HCT116 (cell line): ENCODE results near the gene DPP6. TPM values are rescaled to one million over a fixed set of nuclear protein-coding genes. Genes with fewer than 3 reads are reported as not detected.

Source experiments
- ATAC-seq: fragments of 200-7000 bp; cut with Tn5 transposase; 2 replicates; pipeline ENCODE4 v1.9.1; 2020; ENCODE audit warnings: mild to moderate bottlenecking, moderate library complexity
- BruUV-seq: library from RNA; stranded (reverse); fragments of 400-500 nt; replicated peaks from 2 replicates; lab custom pipeline; 2021; lab: Mats Ljungman, UMichigan
- CTCF ChIA-PET: fragments of 300-600 bp; sonication (Branson Sonifier 250); formaldehyde crosslinking; loops from one replicate; lab custom pipeline; 2021; ENCODE audit warnings: antibody characterized with exemption; lab: Charles Lee
- POLR2A ChIA-PET: fragments of 300-600, 350-600 bp; sonication (Branson Sonifier 250); formaldehyde crosslinking; loops from one replicate; lab custom pipeline; 2021; ENCODE audit warnings: antibody characterized with exemption; lab: Charles Lee
- RAD21 ChIA-PET, 2 experiments: fragments of 300-600 bp; sonication (Branson Sonifier 250); formaldehyde crosslinking; loops; one replicate each; lab custom pipeline; 2023; ENCODE audit warnings: low total read pairs in 2 of 2; ENCODE audit not compliant: uncharacterized antibody in 2 of 2, unreplicated experiment in 2 of 2, low non-redundant PET in 1 of 2; lab: Charles Lee
- DNase-seq: peaks from one replicate; pipeline ENCODE4 v3.0.0-alpha.2; 2010; ENCODE audit warnings: low read depth, low spot score
- H2AFZ ChIP-seq: fragments of 200-600 bp; shearing (Covaris generic), sonication (generic); 2 replicates; pipeline ENCODE4 v1.6.1; 2017; ENCODE audit warnings: low read depth, mixed run types, mixed read lengths, antibody characterized with exemption, low read length; ENCODE audit not compliant: poor library complexity, severe bottlenecking
- H3K27ac ChIP-seq: 2 replicates; pipeline ENCODE4 v1.5.1; 2012; ENCODE audit warnings: low read depth, low read length
- H3K27me3 ChIP-seq: fragments of 200-600 bp; sonication (generic); 2 replicates; pipeline ENCODE4 v1.6.1; 2016; ENCODE audit warnings: mixed run types, low read length, mixed read lengths; ENCODE audit not compliant: insufficient read depth
- H3K36me3 ChIP-seq, 2 experiments: fragments of 200-500 bp in 1 of 2; fragments of 200-600 bp in 1 of 2; sonication (Bioruptor generic) in 1 of 2; sonication (generic) in 1 of 2; 2 replicates each; pipeline versions ENCODE4 v1.5.1 to v1.6.1; 2014 to 2016; ENCODE audit warnings: low read length in 2 of 2, inconsistent platforms in 1 of 2, mixed read lengths in 1 of 2, mixed run types in 1 of 2; ENCODE audit not compliant: insufficient read depth in 2 of 2, control insufficient read depth in 1 of 2
- H3K4me1 ChIP-seq, 2 experiments: fragments of 200-600 bp in 1 of 2; sonication (generic) in 1 of 2; 2 replicates each; pipeline versions ENCODE4 v1.5.1 to v1.6.1; 2012 to 2017; ENCODE audit warnings: low read length in 2 of 2, inconsistent platforms in 1 of 2, mild to moderate bottlenecking in 1 of 2, mixed read lengths in 1 of 2, mixed run types in 1 of 2, moderate library complexity in 1 of 2; ENCODE audit not compliant: insufficient read depth in 2 of 2, control insufficient read depth in 1 of 2
- H3K4me2 ChIP-seq: fragments of 200-600 bp; sonication (generic); 2 replicates; pipeline ENCODE4 v1.6.1; 2017; ENCODE audit warnings: mixed run types, low read length, mixed read lengths
- H3K4me3 ChIP-seq, 2 experiments: fragments of 200-600 bp in 1 of 2; sonication (generic) in 1 of 2; replicated peaks in 1 of 2; 2 replicates each; pipeline ENCODE4 v1.5.1; 2011 to 2016; ENCODE audit warnings: low read length in 2 of 2, control low read depth in 1 of 2, low read depth in 1 of 2, mild to moderate bottlenecking in 1 of 2, mixed read lengths in 1 of 2, mixed run types in 1 of 2
- H3K79me2 ChIP-seq: fragments of 200-600 bp; sonication (generic); 2 replicates; pipeline ENCODE4 v1.6.1; 2017; ENCODE audit warnings: mild to moderate bottlenecking, mixed run types, low read length, moderate library complexity, mixed read lengths; ENCODE audit not compliant: insufficient read depth
- H3K9ac ChIP-seq: fragments of 200-600 bp; sonication (generic); 2 replicates; pipeline ENCODE4 v1.6.1; 2016; ENCODE audit warnings: low read length, mixed read lengths
- H3K9me2 ChIP-seq: fragments of 200-600 bp; sonication (generic), shearing (Covaris generic); 2 replicates; pipeline ENCODE4 v1.6.1; 2017; ENCODE audit warnings: mixed run types, mild to moderate bottlenecking, moderate library complexity; ENCODE audit not compliant: insufficient read depth
- H3K9me3 ChIP-seq, 2 experiments: fragments of 200-500 bp in 1 of 2; fragments of 200-600 bp in 1 of 2; sonication (Bioruptor generic) in 1 of 2; sonication (generic) in 1 of 2; 2 replicates each; pipeline ENCODE4 v1.6.1; 2014 to 2017; ENCODE audit warnings: low read length in 2 of 2, mixed read lengths in 2 of 2, inconsistent platforms in 1 of 2, low read depth in 1 of 2, mild to moderate bottlenecking in 1 of 2, mixed run types in 1 of 2, moderate library complexity in 1 of 2; ENCODE audit not compliant: control insufficient read depth in 1 of 2, insufficient read depth in 1 of 2
- H4K20me1 ChIP-seq: fragments of 200-600 bp; sonication (generic), shearing (Covaris generic); 2 replicates; pipeline ENCODE4 v1.6.1; 2017; ENCODE audit warnings: mixed run types, mild to moderate bottlenecking, moderate library complexity; ENCODE audit not compliant: insufficient read depth
- CBX3 ChIP-seq: IDR thresholded peaks from 2 replicates; pipeline ENCODE4 v1.6.1; 2012; ENCODE audit warnings: low read depth
- CEBPB ChIP-seq: IDR thresholded peaks from 2 replicates; pipeline ENCODE4 v1.6.1; 2012; ENCODE audit warnings: low read depth
- CTCF ChIP-seq, 3 experiments: fragments of 200-600 bp in 1 of 3; sonication (generic) in 1 of 3; IDR thresholded peaks in 2 of 3; conservative IDR thresholded peaks in 1 of 3; 2 replicates each; pipeline ENCODE4 v1.5.1; 2012 to 2017; ENCODE audit warnings: low read depth in 2 of 3, low read length in 2 of 3, antibody characterized with exemption in 1 of 3, borderline replicate concordance in 1 of 3, control low read depth in 1 of 3, mild to moderate bottlenecking in 1 of 3, mixed read lengths in 1 of 3, mixed run types in 1 of 3, moderate library complexity in 1 of 3; ENCODE audit not compliant: insufficient read depth in 1 of 3
- EGR1 ChIP-seq: IDR thresholded peaks from 2 replicates; pipeline ENCODE4 v1.6.1; 2012; ENCODE audit warnings: low read depth
- ELF1 ChIP-seq: IDR thresholded peaks from 2 replicates; pipeline ENCODE4 v1.6.1; 2012; ENCODE audit warnings: low read depth, borderline replicate concordance
- EZH2phosphoT487 ChIP-seq: fragments of 200-600 bp; IDR thresholded peaks from 2 replicates; pipeline ENCODE4 v1.6.1; 2018; ENCODE audit warnings: antibody characterized with exemption, borderline replicate concordance
- FOSL1 ChIP-seq: IDR thresholded peaks from 2 replicates; pipeline ENCODE4 v1.6.1; 2012; ENCODE audit warnings: low read depth
- JUND ChIP-seq: IDR thresholded peaks from 2 replicates; pipeline ENCODE4 v1.6.1; 2012
- MAX ChIP-seq: IDR thresholded peaks from 2 replicates; pipeline ENCODE4 v1.6.1; 2012
- POLR2A ChIP-seq: IDR thresholded peaks from 2 replicates; pipeline ENCODE4 v1.7.0; 2011; ENCODE audit warnings: borderline replicate concordance; ENCODE audit not compliant: insufficient read depth, insufficient read length; ENCODE audit errors: extremely low read depth
- POLR2AphosphoS5 ChIP-seq: IDR thresholded peaks from 2 replicates; pipeline ENCODE4 v1.6.1; 2011; ENCODE audit warnings: mild to moderate bottlenecking, low read depth, low read length, moderate library complexity
- RAD21 ChIP-seq: IDR thresholded peaks from 2 replicates; pipeline ENCODE4 v1.6.1; 2012; ENCODE audit warnings: low read depth, mild to moderate bottlenecking
- REST ChIP-seq: IDR thresholded peaks from 2 replicates; pipeline ENCODE4 v1.6.1; 2012; ENCODE audit warnings: low read depth
- SIN3A ChIP-seq: IDR thresholded peaks from 2 replicates; pipeline ENCODE4 v1.6.1; 2012; ENCODE audit warnings: low read depth
- SP1 ChIP-seq: IDR thresholded peaks from 2 replicates; pipeline ENCODE4 v1.6.1; 2012; ENCODE audit warnings: low read depth
- SRF ChIP-seq: IDR thresholded peaks from 2 replicates; pipeline ENCODE4 v1.6.1; 2012; ENCODE audit warnings: low read depth
- TCF7L2 ChIP-seq: IDR thresholded peaks from 2 replicates; pipeline ENCODE4 v1.7.0; 2011; ENCODE audit warnings: borderline replicate concordance, inconsistent platforms; ENCODE audit not compliant: insufficient read depth, insufficient read length; ENCODE audit errors: extremely low read depth
- ZFX ChIP-seq: fragments of 450-650 bp; IDR thresholded peaks from 2 replicates; pipeline ENCODE4 v1.6.1; 2017
- intact Hi-C: fragments of 100-400 bp; cut with micrococcal nuclease; formaldehyde crosslinking; loops from 2 replicates; pipeline ENCODE4 v1.10.0; 2022
- total RNA-seq: library from RNA; stranded (reverse); gene quantifications from one replicate; pipeline ENCODE4 v1.2.1, GENCODE V29; 2021; ENCODE audit not compliant: unreplicated experiment

DPP6 gene
- total RNA-seq, 1 experiment from 2014 or later = not detected

GRCh38 chr7:154380771-154381170, 328.6 kb downstream of the DPP6 start:
- H3K79me2 ChIP-seq = no peaks in the 10 kb centered on the region
- ATAC-seq = no peak
- no peak overlapping the region for H3K4me3 ChIP-seq
- no TSS peak for BruUV-seq
- TF ChIP-seq EZH2phosphoT487 (no peak), SRF (no peak), RAD21 (no peak), MAX (no peak), CTCF (IDR thresholded peaks at IDR 0.05 in 2 of 3, conservative IDR thresholded peaks at IDR 0.05 in 1 of 3; ENCODE audit: borderline replicate concordance in 1 of 3, insufficient read depth in 1 of 3, low read depth in 2 of 3, low read length in 2 of 3) (no peak), SP1 (no peak), ELF1 (no peak), FOSL1 (no peak), JUND (no peak), CEBPB (no peak), POLR2AphosphoS5 (no peak), REST (no peak), SIN3A (no peak), POLR2A (no peak), CBX3 (no peak), EGR1 (no peak), TCF7L2 (no peak), ZFX (no peak)
- TF ChIP-seq, all 23 proteins: peak for 0
- peaks cover 0 to 17% of the 10 kb centered on the region in 2 experiments; a peak in 2 of 4 replicates for H3K9me3 ChIP-seq
- RAD21 ChIA-PET = no interaction called here
- intact Hi-C loops = no loop called here
- no peaks in the 10 kb centered on the region for H4K20me1 ChIP-seq
- no peak overlapping the region for H3K27ac ChIP-seq
- no peak for DNase-seq
- H3K27me3 ChIP-seq = no peaks in the 10 kb centered on the region
- H3K4me1 ChIP-seq = no peaks in the 10 kb centered on the region
- no peak overlapping the region for H3K4me2 ChIP-seq
- H2AFZ ChIP-seq = no peak overlapping the region
- H3K36me3 ChIP-seq = no peaks in the 10 kb centered on the region
- CTCF ChIA-PET = no interaction called here
- POLR2A ChIA-PET = no interaction called here
- no peaks in the 10 kb centered on the region for H3K9me2 ChIP-seq
- H3K9ac ChIP-seq = no peak overlapping the region
